NCI-H774 (cell line): ENCODE results near the gene AP2M1.

Experiments
- DNase-seq: peaks from one replicate; lab custom pipeline; 2025; lab: John Stamatoyannopoulos, UW

The AP2M1 gene

GRCh38 chr3:184228376-184229137, 53.9 kb downstream of the AP2M1 start:
- DNase-seq, result no peak

GRCh38 chr3:184229394-184230080, 54.9 kb downstream of the AP2M1 start, which contains the start of gene VWA5B2:
TSS of gene VWA5B2 (plus strand) at chr3:184229585. CDS start at chr3:184230529, 944 bp downstream.
- DNase-seq, result peak; percentile 94

GRCh38 chr3:184230081-184230602, 55.5 kb downstream of the AP2M1 start:
- DNase-seq, result peak; percentile 47

- DNase-seq, result peak; percentile 90
These were observed 56.2 kb downstream of the AP2M1 start for GRCh38 chr3:184230603-184231528.

- no peak for DNase-seq
These were observed 57.0 kb downstream of the AP2M1 start for GRCh38 chr3:184231671-184232070.

- DNase-seq, result no peak
These were observed 58.6 kb downstream of the AP2M1 start for GRCh38 chr3:184233127-184233843.
